Lower leg skin (tissue), 4 donors: Measurements from ENCODE around the gene PRDX3. TPM values are rescaled to one million over a fixed set of nuclear protein-coding genes. Genes with fewer than 3 reads are reported as not detected.

ENCODE experiments used
- DNase-seq, 2 donors: peaks; one replicate each; pipeline ENCODE4 v3.0.0-alpha.2; 2019; ENCODE audit warnings: low spot score in 2 of 2
- H3K4me3 ChIP-seq: fragments of 200-600 bp; sonication (generic); 2 replicates; pipeline ENCODE4 v1.5.1; 2017; ENCODE audit warnings: mild to moderate bottlenecking, low read depth; ENCODE audit not compliant: poor library complexity, severe bottlenecking
- POLR2A ChIP-seq, 2 donors: fragments of 450-650 bp; IDR thresholded peaks; one replicate each; pipeline ENCODE4 v1.6.1; 2016 to 2017; ENCODE audit warnings: antibody characterized with exemption in 2 of 2, mild to moderate bottlenecking in 1 of 2, moderate library complexity in 1 of 2
- WGBS, 2 donors: methylation state at CpG; one replicate each; pipeline ENCODE4 v1.1.5; 2018; 5-methylcytosine and 5-hydroxymethylcytosine counted together
- intact Hi-C: fragments of 100-400 bp; cut with DNase I; formaldehyde crosslinking; loops from one replicate; pipeline ENCODE4 v1.15.0; 2023; ENCODE audit warnings: low total_unique reads
- total RNA-seq, 4 donors: library from RNA; depleted of rRNA; stranded (reverse); fragments of >200 nt; gene quantifications; one replicate each; pipeline ENCODE4 v1.1.0, GENCODE V29; 2016
- TF ChIP-seq, protein P1 (sequence below), 3 donors: fragments of 450-650 bp; IDR thresholded peaks; one replicate each; pipeline ENCODE4 v1.5.1; 2016; ENCODE audit warnings: antibody characterized with exemption in 3 of 3, mild to moderate bottlenecking in 3 of 3, moderate library complexity in 2 of 3

Gene PRDX3
- 10 to 100 TPM; 35.7 to 70.7 (median 57.3) TPM for total RNA-seq

DNA sequence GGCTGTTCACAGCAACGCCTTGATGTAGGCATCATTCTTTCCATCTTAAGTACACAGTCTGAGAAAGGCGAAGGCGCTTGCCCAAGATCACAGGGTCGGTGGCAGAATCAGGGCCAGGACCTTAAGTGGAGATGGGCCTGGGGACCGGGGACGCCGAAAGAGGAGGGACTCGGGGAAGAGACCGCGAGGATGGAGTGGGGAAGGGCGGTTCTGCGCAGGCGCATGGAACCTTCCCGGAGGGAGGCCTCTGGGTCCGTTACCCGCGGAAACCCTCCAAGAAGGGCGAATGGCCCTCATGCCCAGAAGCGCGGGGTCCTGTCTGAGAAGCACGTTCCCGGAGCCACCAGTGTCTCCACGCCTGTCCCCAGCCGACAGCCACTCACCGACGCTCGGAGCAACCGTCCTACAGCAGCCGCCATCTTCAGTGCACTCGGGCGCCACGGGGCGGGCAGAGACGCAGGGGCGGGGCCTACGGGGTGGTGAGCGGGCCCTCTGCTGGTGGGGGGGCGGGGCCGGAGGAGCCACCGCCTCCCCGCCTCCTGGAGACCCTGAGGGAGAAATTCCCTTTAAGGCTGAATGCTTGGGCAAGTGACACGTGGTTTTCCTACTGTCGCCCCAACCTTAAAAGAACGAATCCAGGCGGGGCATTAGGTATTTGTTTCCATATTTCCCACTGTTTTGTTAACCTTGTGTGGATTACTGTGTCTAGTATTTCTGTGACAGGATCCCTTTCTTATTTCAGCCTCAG lies at the start of gene PRDX3:
TSS of gene PRDX3 (minus strand) at position 441 of the 748 bp plus-strand sequence. CDS start at position 419, 22 bp downstream.
- intact Hi-C loops = no loop called here
- peak within 1 kb of the TSS; percentile 40 for H3K4me3 ChIP-seq
- WGBS, 2 donors = 0% methylated on average over 24 to 30 of the region's 45 CpGs
- peak; percentile 91 to 99 for DNase-seq
- TF ChIP-seq POLR2A (IDR thresholded peaks at IDR 0.05) = peak in 1 of 2 donors; percentile 58
- TF ChIP-seq, protein P1, sequence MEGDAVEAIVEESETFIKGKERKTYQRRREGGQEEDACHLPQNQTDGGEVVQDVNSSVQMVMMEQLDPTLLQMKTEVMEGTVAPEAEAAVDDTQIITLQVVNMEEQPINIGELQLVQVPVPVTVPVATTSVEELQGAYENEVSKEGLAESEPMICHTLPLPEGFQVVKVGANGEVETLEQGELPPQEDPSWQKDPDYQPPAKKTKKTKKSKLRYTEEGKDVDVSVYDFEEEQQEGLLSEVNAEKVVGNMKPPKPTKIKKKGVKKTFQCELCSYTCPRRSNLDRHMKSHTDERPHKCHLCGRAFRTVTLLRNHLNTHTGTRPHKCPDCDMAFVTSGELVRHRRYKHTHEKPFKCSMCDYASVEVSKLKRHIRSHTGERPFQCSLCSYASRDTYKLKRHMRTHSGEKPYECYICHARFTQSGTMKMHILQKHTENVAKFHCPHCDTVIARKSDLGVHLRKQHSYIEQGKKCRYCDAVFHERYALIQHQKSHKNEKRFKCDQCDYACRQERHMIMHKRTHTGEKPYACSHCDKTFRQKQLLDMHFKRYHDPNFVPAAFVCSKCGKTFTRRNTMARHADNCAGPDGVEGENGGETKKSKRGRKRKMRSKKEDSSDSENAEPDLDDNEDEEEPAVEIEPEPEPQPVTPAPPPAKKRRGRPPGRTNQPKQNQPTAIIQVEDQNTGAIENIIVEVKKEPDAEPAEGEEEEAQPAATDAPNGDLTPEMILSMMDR (IDR thresholded peaks at IDR 0.05) = no peak

DNA sequence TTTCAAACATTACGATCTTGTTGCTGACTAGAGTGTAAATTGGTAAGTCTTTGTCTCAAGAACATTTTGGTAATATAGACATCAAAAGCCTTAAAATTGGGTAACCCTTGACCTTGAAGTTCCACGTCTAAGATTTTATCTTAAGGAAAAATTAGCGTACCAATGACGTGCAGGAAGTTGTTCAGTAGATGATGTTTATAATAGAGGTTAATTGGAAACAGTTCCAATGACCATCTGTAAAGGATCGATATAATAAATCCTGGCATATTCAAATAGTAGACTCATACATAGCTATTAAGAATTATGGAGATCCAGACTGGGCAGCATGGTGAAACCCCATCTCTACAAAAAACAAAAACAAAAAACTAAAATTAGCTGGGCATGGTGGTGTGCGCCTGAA lies 49.2 kb upstream of the PRDX3 start:
- TF ChIP-seq, protein P1 (IDR thresholded peaks at IDR 0.05) = no peak
- no peak for TF ChIP-seq POLR2A (IDR thresholded peaks at IDR 0.05)
- no peak overlapping the region for H3K4me3 ChIP-seq
- 87 to 89% methylated on average over 6 of the region's 6 CpGs for WGBS, 2 donors

GRCh38 chr10:119225083-119225658 lies 46.6 kb upstream of the PRDX3 start:
- TF ChIP-seq, protein P1 (IDR thresholded peaks at IDR 0.05) = no peak
- TF ChIP-seq POLR2A (IDR thresholded peaks at IDR 0.05) = no peak
- DNase-seq = no peak
- intact Hi-C loops = no loop called here
- 84 to 89% methylated on average over 4 of the region's 4 CpGs for WGBS, 2 donors
- no peak overlapping the region for H3K4me3 ChIP-seq

More for the DNA sequence above, 49.2 kb upstream of the PRDX3 start:
- DNase-seq = no peak
- intact Hi-C loops = no loop called here

GRCh38 chr10:119222966-119223386 lies 44.4 kb upstream of the PRDX3 start:
- 69 to 81% methylated on average over 9 of the region's 9 CpGs for WGBS, 2 donors
- TF ChIP-seq, protein P1 (IDR thresholded peaks at IDR 0.05) = no peak
- no peak for TF ChIP-seq POLR2A (IDR thresholded peaks at IDR 0.05)
- no peak overlapping the region for H3K4me3 ChIP-seq
- intact Hi-C loops = no loop called here
- DNase-seq = peak in 1 of 2 donors; percentile 67

DNA sequence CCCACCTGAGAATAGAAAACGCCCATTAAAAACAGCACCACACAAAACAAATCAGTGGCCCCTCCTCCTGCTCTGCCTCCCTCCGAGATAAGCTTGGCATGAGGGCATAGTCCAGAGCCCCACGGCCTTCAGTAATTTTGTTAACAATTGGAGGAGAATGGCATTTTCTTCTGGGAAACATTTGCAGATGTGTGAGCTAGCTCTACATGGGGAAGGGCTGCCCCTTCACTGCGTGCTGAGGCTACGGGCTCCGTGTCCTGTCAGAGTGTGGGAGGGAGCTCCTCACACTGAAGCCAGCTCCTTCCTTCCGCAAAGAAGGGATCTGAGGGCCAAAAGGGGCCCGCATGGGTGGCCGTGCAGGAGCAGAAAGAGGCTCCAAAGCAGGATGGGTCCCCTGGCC lies 43.9 kb upstream of the PRDX3 start:
- no peak for TF ChIP-seq POLR2A (IDR thresholded peaks at IDR 0.05)
- TF ChIP-seq, protein P1 (IDR thresholded peaks at IDR 0.05) = no peak
- 40 to 54% methylated on average over 8 to 9 of the region's 9 CpGs for WGBS, 2 donors
- peak in 1 of 2 donors; percentile 76 for DNase-seq
- intact Hi-C loops = no loop called here
- no peak overlapping the region for H3K4me3 ChIP-seq
